Bronchial epithelial cell (primary cell): ENCODE measurements around the gene MEOX2. TPM values are rescaled to one million over a fixed set of nuclear protein-coding genes. Genes with fewer than 3 reads are reported as not detected.
A peak's percentile ranks its signal among the peaks of the same experiment; 100 is the strongest.

Experiments used
- DNase-seq: peaks from one replicate; pipeline ENCODE4 v3.0.0-alpha.2; 2010; ENCODE audit warnings: low read depth
- FAIRE-seq: peaks from 2 replicates; lab custom pipeline; 2011; peaks lifted over from hg19 to GRCh38; lab: Jason Lieb, UNC
- H3K27me3 ChIP-seq: 2 replicates; pipeline ENCODE4 v1.5.1; 2011; ENCODE audit warnings: low read length; ENCODE audit not compliant: control insufficient read depth, insufficient read depth
- H3K36me3 ChIP-seq: 2 replicates; pipeline ENCODE4 v1.5.1; 2011; ENCODE audit warnings: low read length; ENCODE audit not compliant: control insufficient read depth, insufficient read depth
- H3K4me3 ChIP-seq: 2 replicates; pipeline ENCODE4 v1.5.1; 2011; ENCODE audit warnings: mild to moderate bottlenecking, low read depth, low read length, control low read depth
- CTCF ChIP-seq: IDR thresholded peaks from 2 replicates; pipeline ENCODE4 v1.5.1; 2011; ENCODE audit warnings: mild to moderate bottlenecking, moderate library complexity, low read length, control low read depth, inconsistent platforms; ENCODE audit not compliant: insufficient read depth, severe bottlenecking
- total RNA-seq: library from RNA; depleted of rRNA; stranded (reverse); fragments of >200 nt; gene quantifications from 2 replicates; pipeline ENCODE4 v1.2.1, GENCODE V29; 2014

MEOX2 gene
- total RNA-seq, 1 donor from 2014 or later: not detected

GRCh38 chr7:15667991-15668390 is 18.5 kb downstream of the MEOX2 start:
- H3K27me3 ChIP-seq: no peaks in the 10 kb centered on the region
- TF ChIP-seq CTCF: no peak
- no peaks in the 10 kb centered on the region for H3K36me3 ChIP-seq
- FAIRE-seq (no peak), DNase-seq (no peak)
- no peak overlapping the region for H3K4me3 ChIP-seq

- H3K36me3 ChIP-seq: no peaks in the 10 kb centered on the region
- DNase-seq: no peak
- no peak for TF ChIP-seq CTCF
- no peak for FAIRE-seq
- H3K27me3 ChIP-seq: no peaks in the 10 kb centered on the region
- no peak overlapping the region for H3K4me3 ChIP-seq
These were observed 24.0 kb downstream of the MEOX2 start for GRCh38 chr7:15662451-15662850.

GRCh38 chr7:15658247-15658646 is 28.2 kb downstream of the MEOX2 start:
- no peak for FAIRE-seq
- H3K36me3 ChIP-seq: no peaks in the 10 kb centered on the region
- no peak overlapping the region for H3K4me3 ChIP-seq
- H3K27me3 ChIP-seq: no peaks in the 10 kb centered on the region
- DNase-seq: no peak
- no peak for TF ChIP-seq CTCF

GRCh38 chr7:15652776-15653290 is 33.6 kb downstream of the MEOX2 start:
- Histone ChIP-seq H3K27me3 (no peaks in the 10 kb centered on the region), H3K36me3 (no peaks in the 10 kb centered on the region), H3K4me3 (no peak overlapping the region)
- no peak for TF ChIP-seq CTCF
- DNase-seq (peak; percentile 60), FAIRE-seq (no peak)

GRCh38 chr7:15651693-15652092 is 34.8 kb downstream of the MEOX2 start:
- Histone ChIP-seq H3K36me3 (no peaks in the 10 kb centered on the region), H3K27me3 (no peaks in the 10 kb centered on the region), H3K4me3 (no peak overlapping the region)
- no peak for TF ChIP-seq CTCF
- DNase-seq (no peak), FAIRE-seq (no peak)

GRCh38 chr7:15650787-15651186 is 35.7 kb downstream of the MEOX2 start:
- no peak for FAIRE-seq
- no peaks in the 10 kb centered on the region for H3K36me3 ChIP-seq
- H3K27me3 ChIP-seq: no peaks in the 10 kb centered on the region
- no peak for TF ChIP-seq CTCF
- no peak for DNase-seq
- no peak overlapping the region for H3K4me3 ChIP-seq
